Gastroesophageal sphincter (tissue), 4 donors: ENCODE data around the gene TMEM131. TPM values are rescaled to one million over a fixed set of nuclear protein-coding genes. Genes with fewer than 3 reads are reported as not detected.

Experiments
- ATAC-seq: fragments of 150-250 bp; one replicate; pipeline ENCODE4 v1.9.1; 2016; ENCODE audit warnings: mild to moderate bottlenecking, moderate library complexity
- H3K27ac ChIP-seq, 4 donors: fragments of 200-600 bp; sonication (generic) in 3 of 4; 1 replicate in 3 of 4; 2 replicates in 1 of 4; pipeline ENCODE4 v1.5.1; 2016 to 2019
- H3K27me3 ChIP-seq: fragments of 200-600 bp; sonication (generic); one replicate; pipeline ENCODE4 v1.5.1; 2019
- H3K36me3 ChIP-seq, 2 donors: fragments of 200-600 bp; sonication (generic); one replicate each; pipeline ENCODE4 v1.5.1; 2019; ENCODE audit warnings: control low read depth in 1 of 2
- H3K4me1 ChIP-seq, 3 donors: fragments of 200-600 bp; sonication (generic); 1 replicate in 2 of 3; 2 replicates in 1 of 3; pipeline ENCODE4 v1.5.1; 2016 to 2019; ENCODE audit warnings: control low read depth in 2 of 3
- H3K4me3 ChIP-seq, 2 donors: fragments of 200-600 bp; sonication (generic); one replicate each; pipeline ENCODE4 v1.5.1; 2019; ENCODE audit warnings: mild to moderate bottlenecking in 1 of 2, moderate library complexity in 1 of 2
- H3K9me3 ChIP-seq, 3 donors: fragments of 200-600 bp; sonication (generic); one replicate each; pipeline ENCODE4 v1.5.1; 2017 to 2019; ENCODE audit warnings: control low read depth in 2 of 3
- EP300 ChIP-seq: sonication (generic); formaldehyde crosslinking; IDR thresholded peaks from one replicate; pipeline ENCODE4 v1.6.1; 2017; ENCODE audit warnings: antibody characterized with exemption, mild to moderate bottlenecking
- POLR2A ChIP-seq, 2 donors: fragments of 450-650 bp; IDR thresholded peaks; one replicate each; pipeline ENCODE4 v1.6.1; 2017; ENCODE audit warnings: antibody characterized with exemption in 2 of 2, mild to moderate bottlenecking in 2 of 2, moderate library complexity in 1 of 2
- POLR2AphosphoS5 ChIP-seq: sonication (generic); formaldehyde crosslinking; IDR thresholded peaks from one replicate; pipeline ENCODE4 v1.6.1; 2017; ENCODE audit warnings: antibody characterized with exemption
- WGBS, 2 donors: methylation state at CpG; one replicate each; pipeline ENCODE4 v1.1.5; 2018; ENCODE audit warnings: low coverage in 1 of 2; 5-methylcytosine and 5-hydroxymethylcytosine counted together
- total RNA-seq, 4 donors: library from RNA; depleted of rRNA; stranded (reverse); fragments of >200 nt; gene quantifications; one replicate each; pipeline ENCODE4 v1.1.0, GENCODE V29; 2016
- TF ChIP-seq, protein P1 (sequence below), 4 experiments: fragments of 200-600 bp in 2 of 4; fragments of 450-650 bp in 2 of 4; sonication (generic) in 1 of 4; IDR thresholded peaks; one replicate each; pipeline ENCODE4 v1.5.1; 2017 to 2019; ENCODE audit warnings: antibody characterized with exemption in 4 of 4, mild to moderate bottlenecking in 2 of 4, moderate library complexity in 2 of 4

Gene TMEM131
- total RNA-seq, 4 donors from 2014 or later = 32.0 to 46.4 (median 33.9) TPM

DNA sequence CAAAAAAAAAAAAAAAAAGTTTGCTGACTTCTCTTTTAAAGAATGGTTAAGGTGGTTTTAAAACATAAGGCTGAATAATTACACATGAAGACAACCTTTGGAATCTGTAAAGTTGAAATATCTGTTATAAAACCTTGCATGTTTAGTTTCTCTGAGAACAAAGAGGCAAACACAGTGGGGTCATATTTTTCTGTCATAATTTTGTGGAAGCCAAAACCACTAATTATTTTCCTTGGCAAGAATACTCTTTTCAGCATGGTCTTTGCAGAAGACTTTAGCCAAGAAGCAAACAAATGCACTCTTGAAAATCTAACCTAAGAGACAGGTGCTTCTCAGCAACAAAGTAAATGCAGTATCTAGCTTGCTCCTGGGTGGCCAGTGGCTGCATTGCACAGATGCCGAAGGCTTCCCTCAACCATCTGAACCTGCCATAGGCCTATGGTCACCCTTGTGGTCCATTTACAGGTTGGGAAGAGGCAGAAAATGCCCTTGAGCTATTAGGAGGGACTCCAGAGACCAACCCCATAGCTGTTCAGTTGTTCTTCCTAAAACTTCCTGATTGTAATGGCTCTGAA, 237.5 kb downstream of the TMEM131 start:
- Histone ChIP-seq H3K9me3 (no peaks in the 10 kb centered on the region), H3K4me3 (no peak overlapping the region), H3K27ac (no peak overlapping the region), H3K36me3 (peaks cover 0 to 100% of the 10 kb centered on the region in 2 donors), H3K4me1 (peaks cover 0 to 4% (median 0%) of the 10 kb centered on the region in 3 donors), H3K27me3 (no peaks in the 10 kb centered on the region)
- ATAC-seq = no peak
- 100% methylated on average over 1 of the region's 1 CpG; no CpG with 5 or more reads in 1 of the 2 donors for WGBS, 2 donors
- TF ChIP-seq POLR2A (IDR thresholded peaks at IDR 0.05) (no peak), EP300 (no peak), POLR2AphosphoS5 (no peak)
- TF ChIP-seq, protein P1, sequence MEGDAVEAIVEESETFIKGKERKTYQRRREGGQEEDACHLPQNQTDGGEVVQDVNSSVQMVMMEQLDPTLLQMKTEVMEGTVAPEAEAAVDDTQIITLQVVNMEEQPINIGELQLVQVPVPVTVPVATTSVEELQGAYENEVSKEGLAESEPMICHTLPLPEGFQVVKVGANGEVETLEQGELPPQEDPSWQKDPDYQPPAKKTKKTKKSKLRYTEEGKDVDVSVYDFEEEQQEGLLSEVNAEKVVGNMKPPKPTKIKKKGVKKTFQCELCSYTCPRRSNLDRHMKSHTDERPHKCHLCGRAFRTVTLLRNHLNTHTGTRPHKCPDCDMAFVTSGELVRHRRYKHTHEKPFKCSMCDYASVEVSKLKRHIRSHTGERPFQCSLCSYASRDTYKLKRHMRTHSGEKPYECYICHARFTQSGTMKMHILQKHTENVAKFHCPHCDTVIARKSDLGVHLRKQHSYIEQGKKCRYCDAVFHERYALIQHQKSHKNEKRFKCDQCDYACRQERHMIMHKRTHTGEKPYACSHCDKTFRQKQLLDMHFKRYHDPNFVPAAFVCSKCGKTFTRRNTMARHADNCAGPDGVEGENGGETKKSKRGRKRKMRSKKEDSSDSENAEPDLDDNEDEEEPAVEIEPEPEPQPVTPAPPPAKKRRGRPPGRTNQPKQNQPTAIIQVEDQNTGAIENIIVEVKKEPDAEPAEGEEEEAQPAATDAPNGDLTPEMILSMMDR (IDR thresholded peaks at IDR 0.05) = no peak

DNA sequence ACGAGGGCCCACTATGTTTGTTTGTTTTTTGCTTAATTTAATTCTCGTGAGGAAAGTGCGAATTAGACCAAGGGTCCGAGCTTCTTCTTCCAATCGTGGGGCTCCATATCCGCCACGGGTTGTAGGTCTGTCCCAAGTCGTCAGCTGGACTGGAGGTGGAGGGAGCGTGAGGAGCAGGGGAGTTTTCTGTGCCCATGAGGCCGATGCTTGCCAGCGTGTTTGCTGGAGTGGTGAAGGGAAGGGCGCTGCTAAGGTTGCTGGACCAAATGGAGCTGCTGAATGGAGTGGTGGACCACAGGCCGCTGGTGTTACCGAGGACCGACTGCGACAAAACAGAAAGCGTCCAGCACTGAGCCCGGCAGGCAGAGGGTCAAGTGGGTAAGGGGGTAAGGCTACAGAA, 238.7 kb downstream of the TMEM131 start:
- ATAC-seq = no peak
- Histone ChIP-seq H3K36me3 (peaks cover 0 to 89% of the 10 kb centered on the region in 2 donors), H3K9me3 (no peaks in the 10 kb centered on the region), H3K27ac (no peak overlapping the region), H3K4me1 (peaks cover 0 to 4% (median 0%) of the 10 kb centered on the region in 3 donors), H3K4me3 (no peak overlapping the region), H3K27me3 (no peaks in the 10 kb centered on the region)
- 81 to 95% methylated on average over 8 to 12 of the region's 18 CpGs for WGBS, 2 donors
- TF ChIP-seq, protein P1 (IDR thresholded peaks at IDR 0.05) = no peak
- TF ChIP-seq EP300 (no peak), POLR2AphosphoS5 (no peak), POLR2A (IDR thresholded peaks at IDR 0.05) (no peak)

DNA sequence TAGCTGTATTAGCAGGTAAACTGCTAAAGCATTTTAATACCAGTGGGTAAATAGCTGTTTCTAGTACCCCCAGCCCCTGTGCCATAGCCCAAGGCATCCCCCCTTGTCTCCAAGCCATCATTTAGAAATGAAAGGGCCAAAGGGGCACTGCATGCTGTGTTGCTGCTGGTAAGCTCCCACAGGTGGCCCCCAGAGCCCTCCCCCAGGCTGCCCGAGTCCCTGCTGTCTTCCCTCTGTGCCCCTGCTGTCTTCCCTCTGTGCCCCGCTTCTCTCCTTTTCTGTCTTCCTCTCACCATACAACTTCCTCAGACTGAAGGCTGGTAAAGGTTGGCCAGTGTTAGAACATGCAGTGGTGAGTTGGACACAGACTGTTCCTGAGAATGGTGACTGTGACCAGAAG, 240.3 kb downstream of the TMEM131 start:
- peaks cover 0 to 4% (median 0%) of the 10 kb centered on the region in 3 donors for H3K4me1 ChIP-seq
- no peak for ATAC-seq
- TF ChIP-seq EP300 (no peak), POLR2AphosphoS5 (no peak), POLR2A (IDR thresholded peaks at IDR 0.05) (no peak)
- TF ChIP-seq, protein P1 (IDR thresholded peaks at IDR 0.05) = no peak
- H3K36me3 ChIP-seq = peaks cover 0 to 79% of the 10 kb centered on the region in 2 donors
- WGBS, 2 donors = 60 to 95% methylated on average over 1 to 2 of the region's 2 CpGs
- no peaks in the 10 kb centered on the region for H3K9me3 ChIP-seq
- no peaks in the 10 kb centered on the region for H3K27me3 ChIP-seq
- no peak overlapping the region for H3K4me3 ChIP-seq
- no peak overlapping the region for H3K27ac ChIP-seq

DNA sequence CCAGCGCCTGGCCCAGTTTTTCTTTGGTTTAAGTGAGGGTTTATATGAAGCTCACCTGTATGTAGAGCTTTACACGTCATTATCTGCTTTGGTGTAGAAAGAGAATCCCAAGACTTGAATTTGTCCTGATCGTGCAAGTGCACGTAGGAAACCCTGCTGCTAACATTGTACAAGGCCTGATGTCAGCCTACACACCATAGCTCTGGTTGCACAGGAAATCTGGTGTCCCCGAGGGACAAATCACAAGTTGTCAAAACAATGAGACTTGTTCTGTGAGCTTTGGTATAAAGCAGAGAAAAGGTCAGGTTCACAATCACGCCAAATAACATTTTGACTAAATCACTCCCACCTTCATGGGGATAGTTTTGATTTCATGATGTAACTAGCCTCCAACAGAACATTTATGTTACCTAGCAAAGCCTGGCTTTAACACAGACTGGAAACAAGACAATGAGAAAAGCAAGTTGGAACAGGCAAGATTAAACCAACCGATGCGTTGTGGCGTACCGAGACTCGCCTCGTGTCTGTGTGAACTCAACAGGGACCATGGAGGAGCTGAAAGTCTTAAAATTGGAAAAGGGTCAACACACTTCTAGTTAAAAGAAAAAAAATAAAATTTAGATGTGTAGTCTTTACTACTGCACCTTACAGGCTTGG, 240.9 kb downstream of the TMEM131 start:
- 86 to 88% methylated on average over 10 to 11 of the region's 12 CpGs for WGBS, 2 donors
- Histone ChIP-seq H3K36me3 (peaks cover 0 to 74% of the 10 kb centered on the region in 2 donors), H3K9me3 (no peaks in the 10 kb centered on the region), H3K4me1 (peaks cover 0 to 4% (median 0%) of the 10 kb centered on the region in 3 donors), H3K27me3 (no peaks in the 10 kb centered on the region), H3K27ac (no peak overlapping the region), H3K4me3 (no peak overlapping the region)
- no peak for TF ChIP-seq POLR2AphosphoS5
- TF ChIP-seq, protein P1 (IDR thresholded peaks at IDR 0.05) = no peak
- no peak for TF ChIP-seq EP300
- no peak for TF ChIP-seq POLR2A (IDR thresholded peaks at IDR 0.05)
- ATAC-seq = no peak
